ENCODE data around the gene BAG3.
A peak's percentile ranks its signal among the peaks of the same experiment; 100 is the strongest.

BAG3 gene

DNA sequence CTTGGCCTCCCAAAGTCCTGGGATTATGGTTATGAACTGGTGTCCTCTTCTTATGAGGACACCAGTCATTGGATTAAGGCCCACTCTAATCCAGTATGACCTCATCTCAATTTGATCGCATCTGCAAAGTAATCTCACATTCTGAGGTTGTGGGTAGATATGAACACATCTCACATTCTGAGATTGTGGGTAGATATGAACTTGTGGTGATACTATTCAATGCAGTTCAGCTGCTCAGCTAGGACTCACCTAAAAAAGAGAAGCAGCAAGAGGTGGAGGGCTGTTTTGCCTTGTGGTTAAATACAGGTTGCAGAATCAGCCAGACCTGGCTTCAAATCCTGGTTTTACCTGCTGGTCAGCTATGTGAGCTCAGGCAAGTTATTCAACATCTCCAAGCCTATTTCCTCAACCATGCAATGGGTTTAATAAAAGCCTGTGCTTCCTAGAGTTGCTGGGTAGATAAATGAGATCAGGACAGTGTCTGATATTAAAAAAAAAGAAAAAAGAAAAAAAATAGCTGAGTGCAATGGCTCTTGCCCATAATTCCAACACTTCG lies 8.5 kb upstream of the BAG3 start:
- peaks cover 9% of the 10 kb centered on the region for H3K9me3 ChIP-seq (replicated peaks; ENCODE audit: low read length)
- no peak overlapping the region for H3K4me2 ChIP-seq (ENCODE audit: low read length)
- no peak overlapping the region for H3K9ac ChIP-seq (ENCODE audit: low read depth, low read length)
- H3K4me1 ChIP-seq (ENCODE audit: control insufficient read depth, insufficient read depth, low read length) = no peaks in the 10 kb centered on the region
- no peak overlapping the region for H3K4me3 ChIP-seq (ENCODE audit: low read length)
- H3K27me3 ChIP-seq (ENCODE audit: control insufficient read depth, insufficient read depth, low read length) = no peaks in the 10 kb centered on the region
- no peaks in the 10 kb centered on the region for H3K36me3 ChIP-seq (ENCODE audit: insufficient read depth, low read length)

GRCh38 chr10:119643306-119644204 lies 7.6 kb upstream of the BAG3 start:
- H3K4me2 ChIP-seq (ENCODE audit: low read length) = no peak overlapping the region
- no peak overlapping the region for H3K4me3 ChIP-seq (ENCODE audit: low read length)
- peaks cover 9% of the 10 kb centered on the region for H3K9me3 ChIP-seq (replicated peaks; ENCODE audit: low read length)
- no peak overlapping the region for H3K9ac ChIP-seq (ENCODE audit: low read depth, low read length)
- no peaks in the 10 kb centered on the region for H3K27me3 ChIP-seq (ENCODE audit: control insufficient read depth, insufficient read depth, low read length)
- H3K4me1 ChIP-seq (ENCODE audit: control insufficient read depth, insufficient read depth, low read length) = no peaks in the 10 kb centered on the region
- H3K36me3 ChIP-seq (ENCODE audit: insufficient read depth, low read length) = no peaks in the 10 kb centered on the region

GRCh38 chr10:119644205-119644814 lies 6.9 kb upstream of the BAG3 start:
- no peaks in the 10 kb centered on the region for H3K4me1 ChIP-seq (ENCODE audit: control insufficient read depth, insufficient read depth, low read length)
- no peaks in the 10 kb centered on the region for H3K36me3 ChIP-seq (ENCODE audit: insufficient read depth, low read length)
- no peak overlapping the region for H3K4me2 ChIP-seq (ENCODE audit: low read length)
- no peak overlapping the region for H3K9ac ChIP-seq (ENCODE audit: low read depth, low read length)
- H3K27me3 ChIP-seq (ENCODE audit: control insufficient read depth, insufficient read depth, low read length) = no peaks in the 10 kb centered on the region
- no peak overlapping the region for H3K4me3 ChIP-seq (ENCODE audit: low read length)
- peaks cover 9% of the 10 kb centered on the region for H3K9me3 ChIP-seq (replicated peaks; ENCODE audit: low read length)

- H3K36me3 ChIP-seq (ENCODE audit: insufficient read depth, low read length) = no peaks in the 10 kb centered on the region
- no peak overlapping the region for H3K4me3 ChIP-seq (ENCODE audit: low read length)
- no peak overlapping the region for H3K4me2 ChIP-seq (ENCODE audit: low read length)
- H3K9ac ChIP-seq (ENCODE audit: low read depth, low read length) = no peak overlapping the region
- peaks cover 9% of the 10 kb centered on the region for H3K9me3 ChIP-seq (replicated peaks; ENCODE audit: low read length)
- no peaks in the 10 kb centered on the region for H3K27me3 ChIP-seq (ENCODE audit: control insufficient read depth, insufficient read depth, low read length)
- no peaks in the 10 kb centered on the region for H3K4me1 ChIP-seq (ENCODE audit: control insufficient read depth, insufficient read depth, low read length)
Measured at GRCh38 chr10:119644994-119645393, 6.2 kb upstream of the BAG3 start.

DNA sequence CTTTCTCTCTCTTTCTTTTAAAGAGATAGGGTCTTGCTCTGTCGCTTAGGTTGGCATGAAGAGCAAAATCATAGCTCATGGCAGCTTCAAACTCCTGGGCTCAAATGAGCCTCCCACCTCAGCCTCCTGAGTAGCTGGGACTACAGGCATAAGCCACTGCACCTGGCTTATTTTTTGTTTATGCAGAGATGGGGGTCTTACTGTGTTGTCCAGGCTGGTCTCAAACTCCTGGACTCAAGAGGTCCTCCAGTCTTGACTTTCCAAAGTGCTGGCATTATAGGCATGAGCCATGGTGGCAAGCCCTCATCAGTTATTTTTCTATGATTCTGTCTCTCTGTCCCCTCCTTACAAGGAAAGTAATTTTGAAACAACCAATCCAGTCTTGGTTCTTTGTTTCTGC lies 1.1 kb upstream of the BAG3 start:
- Histone ChIP-seq H3K4me3 (ENCODE audit: low read length) (no peak overlapping the region), H3K36me3 (ENCODE audit: insufficient read depth, low read length) (no peaks in the 10 kb centered on the region), H3K27me3 (ENCODE audit: control insufficient read depth, insufficient read depth, low read length) (no peaks in the 10 kb centered on the region), H3K4me2 (ENCODE audit: low read length) (no peak overlapping the region), H3K9me3 (replicated peaks; ENCODE audit: low read length) (peaks cover 1% of the 10 kb centered on the region), H3K9ac (ENCODE audit: low read depth, low read length) (no peak overlapping the region), H3K4me1 (ENCODE audit: control insufficient read depth, insufficient read depth, low read length) (peaks cover 17% of the 10 kb centered on the region)

GRCh38 chr10:119651514-119652360 lies 557 bp downstream of the BAG3 start:
- H3K4me1 ChIP-seq (ENCODE audit: control insufficient read depth, insufficient read depth, low read length) = peaks cover 33% of the 10 kb centered on the region
- H3K4me3 ChIP-seq (ENCODE audit: low read length) = peak overlapping the region; percentile 97
- H3K9ac ChIP-seq (ENCODE audit: low read depth, low read length) = peak overlapping the region; percentile 99
- H3K4me2 ChIP-seq (ENCODE audit: low read length) = peak overlapping the region; percentile 83
- H3K27me3 ChIP-seq (ENCODE audit: control insufficient read depth, insufficient read depth, low read length) = no peaks in the 10 kb centered on the region
- peaks cover 7% of the 10 kb centered on the region for H3K36me3 ChIP-seq (ENCODE audit: insufficient read depth, low read length)
- H3K9me3 ChIP-seq (replicated peaks; ENCODE audit: low read length) = no peaks in the 10 kb centered on the region

DNA sequence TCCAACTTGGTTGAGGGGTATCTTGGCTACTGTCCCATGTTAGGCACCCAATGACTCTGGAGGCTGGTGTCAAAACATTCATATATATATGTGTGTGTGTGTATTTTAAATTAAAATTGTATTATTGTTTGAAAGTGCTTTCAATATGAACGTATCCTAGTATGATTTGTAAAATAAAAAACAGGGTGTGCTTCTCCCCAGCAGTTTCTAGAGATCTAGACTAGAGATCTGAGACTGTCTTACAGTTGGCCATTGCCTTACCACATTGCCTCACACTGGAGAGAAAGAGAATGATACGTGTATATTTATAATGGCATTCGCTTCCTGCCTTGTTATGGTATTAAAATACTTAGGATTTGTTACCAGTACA lies 1.2 kb downstream of the BAG3 start:
- H3K4me1 ChIP-seq (ENCODE audit: control insufficient read depth, insufficient read depth, low read length) = peaks cover 39% of the 10 kb centered on the region
- no peaks in the 10 kb centered on the region for H3K9me3 ChIP-seq (replicated peaks; ENCODE audit: low read length)
- H3K27me3 ChIP-seq (ENCODE audit: control insufficient read depth, insufficient read depth, low read length) = no peaks in the 10 kb centered on the region
- peak overlapping the region; percentile 99 for H3K9ac ChIP-seq (ENCODE audit: low read depth, low read length)
- H3K36me3 ChIP-seq (ENCODE audit: insufficient read depth, low read length) = peaks cover 11% of the 10 kb centered on the region
- peak overlapping the region; percentile 83 for H3K4me2 ChIP-seq (ENCODE audit: low read length)
- peak overlapping the region; percentile 97 for H3K4me3 ChIP-seq (ENCODE audit: low read length)

DNA sequence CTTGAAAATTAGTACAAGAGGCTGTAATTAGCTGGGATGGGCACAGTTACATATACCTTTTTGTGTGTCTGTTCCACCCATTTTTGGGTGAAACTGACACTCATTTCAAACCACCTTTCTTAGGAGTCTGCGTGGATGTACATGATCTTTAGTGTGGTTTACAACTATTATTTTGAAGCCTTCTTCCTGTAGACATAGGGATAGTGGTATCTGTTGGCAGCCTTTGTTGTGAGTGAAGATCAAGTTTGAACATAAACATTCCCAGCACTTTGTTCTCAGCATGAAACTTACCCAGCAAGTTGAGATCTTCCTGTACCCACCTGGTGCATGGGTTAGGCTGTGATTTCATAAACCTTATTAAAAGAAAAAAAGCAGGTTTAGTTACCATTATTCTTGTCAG lies 2.0 kb downstream of the BAG3 start:
- peak overlapping the region; percentile 99 for H3K9ac ChIP-seq (ENCODE audit: low read depth, low read length)
- no peaks in the 10 kb centered on the region for H3K9me3 ChIP-seq (replicated peaks; ENCODE audit: low read length)
- H3K4me2 ChIP-seq (ENCODE audit: low read length) = peak overlapping the region; percentile 83
- peak overlapping the region; percentile 97 for H3K4me3 ChIP-seq (ENCODE audit: low read length)
- no peaks in the 10 kb centered on the region for H3K27me3 ChIP-seq (ENCODE audit: control insufficient read depth, insufficient read depth, low read length)
- H3K4me1 ChIP-seq (ENCODE audit: control insufficient read depth, insufficient read depth, low read length) = peaks cover 48% of the 10 kb centered on the region
- peaks cover 14% of the 10 kb centered on the region for H3K36me3 ChIP-seq (ENCODE audit: insufficient read depth, low read length)

GRCh38 chr10:119653916-119654315 lies 2.7 kb downstream of the BAG3 start:
- H3K9ac ChIP-seq (ENCODE audit: low read depth, low read length) = peak overlapping the region; percentile 99

DNA sequence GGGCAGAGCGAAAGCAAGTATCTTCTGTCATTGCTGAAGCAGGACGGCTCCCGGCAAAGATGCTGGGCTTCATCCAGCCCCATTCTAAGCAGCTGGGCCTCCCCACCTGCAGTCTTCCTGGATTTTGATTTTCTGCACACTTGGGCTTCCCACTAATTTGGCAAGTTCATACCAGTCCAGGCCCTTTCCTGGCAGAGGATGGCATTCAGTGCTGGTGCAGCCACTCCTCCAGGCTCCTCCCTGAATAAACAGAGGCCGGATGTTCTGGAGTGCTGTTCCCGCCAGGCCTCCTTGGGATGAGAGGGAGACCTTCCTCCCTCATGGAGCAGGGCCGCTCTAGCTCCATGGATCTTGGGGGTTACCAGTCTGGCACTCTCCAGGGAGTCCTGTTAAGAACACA lies 3.4 kb downstream of the BAG3 start:
- no peaks in the 10 kb centered on the region for H3K27me3 ChIP-seq (ENCODE audit: control insufficient read depth, insufficient read depth, low read length)

More at GRCh38 chr10:119653916-119654315, 2.7 kb downstream of the BAG3 start:
- H3K9me3 ChIP-seq (replicated peaks; ENCODE audit: low read length) = no peaks in the 10 kb centered on the region
- H3K4me2 ChIP-seq (ENCODE audit: low read length) = peak overlapping the region; percentile 83
- peaks cover 54% of the 10 kb centered on the region for H3K4me1 ChIP-seq (ENCODE audit: control insufficient read depth, insufficient read depth, low read length)
- H3K4me3 ChIP-seq (ENCODE audit: low read length) = peak overlapping the region; percentile 97
- H3K36me3 ChIP-seq (ENCODE audit: insufficient read depth, low read length) = peaks cover 18% of the 10 kb centered on the region
- no peaks in the 10 kb centered on the region for H3K27me3 ChIP-seq (ENCODE audit: control insufficient read depth, insufficient read depth, low read length)

GRCh38 chr10:119655566-119656001 lies 4.4 kb downstream of the BAG3 start:
- Histone ChIP-seq H3K9me3 (replicated peaks; ENCODE audit: low read length) (no peaks in the 10 kb centered on the region), H3K4me1 (ENCODE audit: control insufficient read depth, insufficient read depth, low read length) (peaks cover 68% of the 10 kb centered on the region), H3K4me2 (ENCODE audit: low read length) (peak overlapping the region; percentile 83), H3K36me3 (ENCODE audit: insufficient read depth, low read length) (peaks cover 31% of the 10 kb centered on the region), H3K27me3 (ENCODE audit: control insufficient read depth, insufficient read depth, low read length) (no peaks in the 10 kb centered on the region), H3K9ac (ENCODE audit: low read depth, low read length) (peak overlapping the region; percentile 99), H3K4me3 (ENCODE audit: low read length) (peak overlapping the region; percentile 97)

More for the DNA sequence above, 3.4 kb downstream of the BAG3 start:
- Histone ChIP-seq H3K4me2 (ENCODE audit: low read length) (peak overlapping the region; percentile 83), H3K36me3 (ENCODE audit: insufficient read depth, low read length) (peaks cover 25% of the 10 kb centered on the region), H3K4me3 (ENCODE audit: low read length) (peak overlapping the region; percentile 97), H3K4me1 (ENCODE audit: control insufficient read depth, insufficient read depth, low read length) (peaks cover 60% of the 10 kb centered on the region), H3K9ac (ENCODE audit: low read depth, low read length) (peak overlapping the region; percentile 99), H3K9me3 (replicated peaks; ENCODE audit: low read length) (no peaks in the 10 kb centered on the region)
